HepG2 (cell line): Measurements from ENCODE around the gene ATRAID. TPM values are rescaled to one million over a fixed set of nuclear protein-coding genes. Genes with fewer than 3 reads are reported as not detected.

Experiments used
- ATAC-seq: fragments of 200-7000 bp; cut with Tn5 transposase; 3 replicates; pipeline ENCODE4 v1.9.1; 2020; ENCODE audit warnings: mild to moderate bottlenecking, moderate library complexity
- BruUV-seq: library from RNA; stranded (reverse); fragments of 400-500 nt; replicated peaks from 2 replicates; lab custom pipeline; 2021; lab: Mats Ljungman, UMichigan
- CTCF ChIA-PET: fragments of 300-600 bp; formaldehyde crosslinking; extraction: SDS; loops from one replicate; lab custom pipeline; 2021; ENCODE audit warnings: low total read pairs, inconsistent platforms, low intra/inter-chr PET ratio; lab: Yijun Ruan, JAX
- POLR2A ChIA-PET: fragments of 350-600 bp; sonication (Branson Sonifier 250); formaldehyde crosslinking; loops from one replicate; lab custom pipeline; 2020; ENCODE audit warnings: antibody characterized with exemption, inconsistent platforms; lab: Yijun Ruan, JAX
- DNase-seq: peaks from one replicate; pipeline ENCODE4 v3.0.0-alpha.2; 2015; ENCODE audit warnings: low spot score
- FAIRE-seq: peaks from 3 replicates; lab custom pipeline; 2011; peaks lifted over from hg19 to GRCh38; lab: Jason Lieb, UNC
- H2AFZ ChIP-seq: one replicate; pipeline ENCODE4 v1.6.1; 2011; ENCODE audit warnings: low read length, inconsistent platforms
- H3K27ac ChIP-seq: fragments of 300-600 bp; 3 replicates; pipeline ENCODE4 v1.8.0; 2011; ENCODE audit warnings: mixed run types, mild to moderate bottlenecking, mixed read lengths, low read length, inconsistent platforms; ENCODE audit not compliant: insufficient read depth; ENCODE audit errors: extremely low read length
- H3K27me3 ChIP-seq, 2 experiments: fragments of 200-600 bp in 1 of 2; 2 replicates in 1 of 2; 3 replicates in 1 of 2; pipeline versions ENCODE4 v1.6.0 to v1.8.0; 2011; ENCODE audit warnings: low read length in 2 of 2, mild to moderate bottlenecking in 2 of 2, moderate library complexity in 2 of 2, inconsistent platforms in 1 of 2; ENCODE audit not compliant: insufficient read depth in 2 of 2, control insufficient read depth in 1 of 2
- H3K36me3 ChIP-seq, 2 experiments: fragments of 200-600 bp in 1 of 2; replicated peaks in 1 of 2; 2 replicates in 1 of 2; 3 replicates in 1 of 2; pipeline versions ENCODE4 v1.5.1 to v1.8.0; 2011; ENCODE audit warnings: low read length in 2 of 2, inconsistent platforms in 1 of 2; ENCODE audit not compliant: insufficient read depth in 2 of 2, control insufficient read depth in 1 of 2
- H3K4me1 ChIP-seq: 2 replicates; pipeline ENCODE4 v1.5.1; 2012; ENCODE audit warnings: low read length, inconsistent platforms; ENCODE audit not compliant: insufficient read depth
- H3K4me2 ChIP-seq: 2 replicates; pipeline ENCODE4 v1.6.0; 2011; ENCODE audit warnings: low read depth, low read length, inconsistent platforms
- H3K4me3 ChIP-seq, 3 experiments: fragments of 200-600 bp in 1 of 3; sonication (generic), shearing (Covaris generic) in 1 of 3; replicated peaks in 1 of 3; 2 replicates each; pipeline ENCODE4 v1.5.1; 2011 to 2016; ENCODE audit warnings: low read length in 3 of 3, inconsistent platforms in 2 of 3, low read depth in 2 of 3, mild to moderate bottlenecking in 2 of 3, control low read depth in 1 of 3, mixed read lengths in 1 of 3; ENCODE audit not compliant: insufficient read depth in 1 of 3
- H3K79me2 ChIP-seq: one replicate; pipeline ENCODE4 v1.6.1; 2011; ENCODE audit warnings: low read length, inconsistent platforms; ENCODE audit not compliant: insufficient read depth
- H3K9ac ChIP-seq: 2 replicates; pipeline ENCODE4 v1.6.0; 2011; ENCODE audit warnings: mild to moderate bottlenecking, low read depth, low read length, inconsistent platforms; ENCODE audit not compliant: insufficient read depth
- H3K9me3 ChIP-seq: 2 replicates; pipeline ENCODE4 v1.5.1; 2012; ENCODE audit warnings: mild to moderate bottlenecking, low read length
- H4K20me1 ChIP-seq: 2 replicates; pipeline ENCODE4 v1.6.0; 2011; ENCODE audit warnings: inconsistent platforms, mild to moderate bottlenecking, low read length, moderate library complexity; ENCODE audit not compliant: insufficient read depth
- BCL6 ChIP-seq: IDR thresholded peaks from 2 replicates; pipeline ENCODE4 v1.6.1; 2016; ENCODE audit warnings: missing genetic modification reagents, missing compliant biosample characterization
- CBX5 ChIP-seq: sonication (generic); formaldehyde crosslinking; IDR thresholded peaks from 2 replicates; pipeline ENCODE4 v1.4.0; 2020; ENCODE audit warnings: missing genetic modification reagents, borderline replicate concordance
- GLI4 ChIP-seq: sonication (generic); formaldehyde crosslinking; IDR thresholded peaks from 2 replicates; pipeline ENCODE4 v1.5.1; 2020; ENCODE audit warnings: missing genetic modification reagents, mild to moderate bottlenecking, moderate library complexity, borderline replicate concordance
- JUNB ChIP-seq: sonication (generic); formaldehyde crosslinking; IDR thresholded peaks from 2 replicates; pipeline ENCODE4 v1.8.0; 2022; ENCODE audit warnings: missing genetic modification reagents, mild to moderate bottlenecking, borderline replicate concordance
- KLF15 ChIP-seq: sonication (generic); formaldehyde crosslinking; IDR thresholded peaks from 2 replicates; pipeline ENCODE4 v1.8.1; 2023; ENCODE audit warnings: borderline replicate concordance, mild to moderate bottlenecking, inconsistent platforms, missing genetic modification reagents, mixed read lengths
- MYNN ChIP-seq: sonication (generic); formaldehyde crosslinking; IDR thresholded peaks from 2 replicates; pipeline ENCODE4 v1.4.0; 2020; ENCODE audit warnings: mild to moderate bottlenecking, low read depth, missing genetic modification reagents
- SIN3B ChIP-seq: fragments of 150-350 bp; IDR thresholded peaks from 2 replicates; pipeline ENCODE4 v1.6.1; 2014; ENCODE audit warnings: low read length
- SMAD1 ChIP-seq: sonication (generic); formaldehyde crosslinking; IDR thresholded peaks from 2 replicates; pipeline ENCODE4 v1.4.0; 2020; ENCODE audit warnings: missing genetic modification reagents, low read depth, mild to moderate bottlenecking, borderline replicate concordance
- XBP1 ChIP-seq: sonication (generic); formaldehyde crosslinking; IDR thresholded peaks from 2 replicates; pipeline ENCODE4 v1.5.0; 2020; ENCODE audit warnings: missing genetic modification reagents
- ZMYM3 ChIP-seq: sonication (generic); formaldehyde crosslinking; IDR thresholded peaks from 2 replicates; pipeline ENCODE4 v1.5.1; 2020; ENCODE audit warnings: mild to moderate bottlenecking, missing genetic modification reagents
- ZNF350 ChIP-seq: sonication (generic); formaldehyde crosslinking; IDR thresholded peaks from 2 replicates; pipeline ENCODE4 v1.4.0; 2020; ENCODE audit warnings: mild to moderate bottlenecking, low read depth, missing genetic modification reagents, borderline replicate concordance
- ZNF550 ChIP-seq: sonication (generic); formaldehyde crosslinking; IDR thresholded peaks from 2 replicates; pipeline ENCODE4 v1.4.0; 2020; ENCODE audit warnings: mild to moderate bottlenecking, missing genetic modification reagents, borderline replicate concordance
- ZNF670 ChIP-seq: sonication (generic); formaldehyde crosslinking; IDR thresholded peaks from 2 replicates; pipeline ENCODE4 v1.8.0; 2022; ENCODE audit warnings: mild to moderate bottlenecking, missing genetic modification reagents, borderline replicate concordance
- ZNF724P ChIP-seq: sonication (generic); formaldehyde crosslinking; IDR thresholded peaks from 2 replicates; pipeline ENCODE4 v1.8.0; 2022; ENCODE audit warnings: missing genetic modification reagents, borderline replicate concordance
- WGBS: methylation state at CpG from one replicate; pipeline ENCODE4 v1.1.6; 2017; ENCODE audit warnings: low lambda C conversion rate; 5-methylcytosine and 5-hydroxymethylcytosine counted together
- in situ Hi-C: cut with HindIII; loops from 2 replicates; pipeline ENCODE4 v1.10.0; 2017; ENCODE audit warnings: low pct_unique_long_range_greater_than_20kb; ENCODE audit not compliant: extremely low pct_ligation_motif_present
- intact Hi-C: fragments of 100-400 bp; cut with micrococcal nuclease; formaldehyde crosslinking; loops from one replicate; pipeline ENCODE4 v1.10.0; 2022; ENCODE audit not compliant: unreplicated experiment
- polyA plus RNA-seq, 8 experiments: library from polyadenylated mRNA; depleted of rRNA in 3 of 8; stranded (reverse) in 7 of 8; unstranded in 1 of 8; fragments of >200 nt; fragmentation: Illumina TruSeq in 4 of 8; extraction: Trizol in 4 of 8; gene quantifications; 2 replicates each; pipeline versions ENCODE4 v1.2.1 to v1.2.3, GENCODE V29; 2011 to 2016; ENCODE audit warnings: low read depth in 4 of 8, missing spikeins in 1 of 8, mixed read lengths in 1 of 8; ENCODE audit not compliant: insufficient read depth in 1 of 8
- total RNA-seq, 5 experiments: library from RNA; depleted of rRNA; stranded (reverse); fragments of >200 nt; fragmentation: Illumina TruSeq; extraction: Trizol; gene quantifications; 2 replicates each; pipeline ENCODE4 v1.2.3, GENCODE V29; 2016; ENCODE audit warnings: low read depth in 1 of 5
- TF ChIP-seq, protein P1 (sequence below): sonication (generic); formaldehyde crosslinking; IDR thresholded peaks from 2 replicates; pipeline ENCODE4 v1.4.0; 2020; ENCODE audit warnings: missing genetic modification reagents, borderline replicate concordance
- TF ChIP-seq, protein P2 (sequence below): sonication (generic); formaldehyde crosslinking; IDR thresholded peaks from 2 replicates; pipeline ENCODE4 v1.8.0; 2023; ENCODE audit warnings: mild to moderate bottlenecking, missing genetic modification reagents

Gene ATRAID
- total and polyA plus RNA-seq, 2 of the 13 experiments (the other 11 are each of a cell fraction or from before 2014, with no cell fraction given) = 207 to 382 TPM

DNA sequence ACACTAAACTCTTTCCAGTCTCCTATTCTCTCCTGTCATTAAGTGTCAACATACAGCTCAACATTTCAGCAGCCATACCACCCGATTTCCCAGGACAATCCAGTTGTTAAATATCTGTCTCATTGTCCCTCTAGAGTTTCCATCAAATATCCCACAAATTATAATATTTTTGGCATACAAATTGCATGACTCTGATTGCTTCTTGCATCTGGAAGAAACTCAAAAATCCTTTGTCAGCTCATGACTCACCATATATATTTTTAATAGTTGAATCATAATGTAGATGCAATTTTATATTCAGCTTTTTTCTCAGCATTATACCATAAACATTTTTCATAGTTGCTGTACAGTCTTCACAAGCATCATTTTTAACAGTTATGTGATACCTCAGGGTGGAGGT, 43.8 kb downstream of the ATRAID start:
- WGBS = 0% methylated on average over 1 of the region's 1 CpG
- FAIRE-seq = no peak
- POLR2A ChIA-PET = no interaction called here

DNA sequence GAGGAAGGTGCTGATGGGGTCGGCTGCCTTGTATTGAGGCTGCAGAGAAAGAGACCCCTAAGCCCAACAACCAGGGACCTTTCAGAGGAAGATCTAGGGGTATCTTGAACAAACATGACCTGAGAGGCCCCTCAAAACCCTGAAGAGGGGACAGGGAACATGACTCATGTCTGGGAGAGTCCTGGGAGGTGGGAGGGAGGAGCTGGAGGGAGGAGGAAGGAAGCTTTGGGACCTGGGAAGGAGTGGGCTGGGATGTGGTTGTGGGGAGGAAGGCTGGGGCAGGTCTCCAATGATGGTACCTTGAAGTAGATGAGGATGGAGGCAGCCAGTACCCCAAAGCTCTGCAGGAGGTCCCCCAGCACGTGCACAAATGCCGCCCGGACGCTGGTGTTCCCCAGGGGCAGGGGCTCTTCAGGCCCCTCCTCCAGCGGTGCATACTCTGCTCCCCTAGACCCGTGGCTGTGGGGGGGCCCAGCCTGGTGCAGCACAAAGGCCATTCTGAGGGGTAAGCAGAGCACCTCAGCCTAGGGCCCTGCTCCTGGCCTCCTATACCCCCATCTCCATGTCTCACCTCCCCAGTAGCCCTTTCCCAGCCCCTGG, 45.1 kb downstream of the ATRAID start:
- intact Hi-C loops (loop anchor here (10.0 kb wide), 1 partner anchor 118 kb away; the partner anchor contains the start of genes EIF2B4 and SNX17), in situ Hi-C loops (no loop called here)
- 61% methylated on average over 7 of the region's 7 CpGs for WGBS
- Histone ChIP-seq H2AFZ (no peak overlapping the region), H3K27ac (no peak overlapping the region), H4K20me1 (no peaks in the 10 kb centered on the region), H3K36me3 (no peaks in the 10 kb centered on the region), H3K9ac (no peak overlapping the region), H3K4me2 (no peak overlapping the region), H3K27me3 (peaks cover 6 to 24% of the 10 kb centered on the region in 2 experiments), H3K79me2 (no peaks in the 10 kb centered on the region), H3K4me1 (no peaks in the 10 kb centered on the region), H3K9me3 (no peaks in the 10 kb centered on the region), H3K4me3 (no peak overlapping the region)
- ATAC-seq (no peak), FAIRE-seq (no peak), DNase-seq (no peak)
- no TSS peak for BruUV-seq
- ChIA-PET CTCF (no interaction called here), POLR2A (no interaction called here)
- no peak for TF ChIP-seq SMAD1 (CRISPR knock-in tag)
- no peak for TF ChIP-seq ZNF550 (CRISPR knock-in tag)
- TF ChIP-seq, protein P1, sequence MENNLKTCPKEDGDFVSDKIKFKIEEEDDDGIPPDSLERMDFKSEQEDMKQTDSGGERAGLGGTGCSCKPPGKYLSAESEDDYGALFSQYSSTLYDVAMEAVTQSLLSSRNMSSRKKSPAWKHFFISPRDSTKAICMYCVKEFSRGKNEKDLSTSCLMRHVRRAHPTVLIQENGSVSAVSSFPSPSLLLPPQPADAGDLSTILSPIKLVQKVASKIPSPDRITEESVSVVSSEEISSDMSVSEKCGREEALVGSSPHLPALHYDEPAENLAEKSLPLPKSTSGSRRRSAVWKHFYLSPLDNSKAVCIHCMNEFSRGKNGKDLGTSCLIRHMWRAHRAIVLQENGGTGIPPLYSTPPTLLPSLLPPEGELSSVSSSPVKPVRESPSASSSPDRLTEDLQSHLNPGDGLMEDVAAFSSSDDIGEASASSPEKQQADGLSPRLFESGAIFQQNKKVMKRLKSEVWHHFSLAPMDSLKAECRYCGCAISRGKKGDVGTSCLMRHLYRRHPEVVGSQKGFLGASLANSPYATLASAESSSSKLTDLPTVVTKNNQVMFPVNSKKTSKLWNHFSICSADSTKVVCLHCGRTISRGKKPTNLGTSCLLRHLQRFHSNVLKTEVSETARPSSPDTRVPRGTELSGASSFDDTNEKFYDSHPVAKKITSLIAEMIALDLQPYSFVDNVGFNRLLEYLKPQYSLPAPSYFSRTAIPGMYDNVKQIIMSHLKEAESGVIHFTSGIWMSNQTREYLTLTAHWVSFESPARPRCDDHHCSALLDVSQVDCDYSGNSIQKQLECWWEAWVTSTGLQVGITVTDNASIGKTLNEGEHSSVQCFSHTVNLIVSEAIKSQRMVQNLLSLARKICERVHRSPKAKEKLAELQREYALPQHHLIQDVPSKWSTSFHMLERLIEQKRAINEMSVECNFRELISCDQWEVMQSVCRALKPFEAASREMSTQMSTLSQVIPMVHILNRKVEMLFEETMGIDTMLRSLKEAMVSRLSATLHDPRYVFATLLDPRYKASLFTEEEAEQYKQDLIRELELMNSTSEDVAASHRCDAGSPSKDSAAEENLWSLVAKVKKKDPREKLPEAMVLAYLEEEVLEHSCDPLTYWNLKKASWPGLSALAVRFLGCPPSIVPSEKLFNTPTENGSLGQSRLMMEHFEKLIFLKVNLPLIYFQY (CRISPR knock-in tag) = no peak
- TF ChIP-seq, protein P2, sequence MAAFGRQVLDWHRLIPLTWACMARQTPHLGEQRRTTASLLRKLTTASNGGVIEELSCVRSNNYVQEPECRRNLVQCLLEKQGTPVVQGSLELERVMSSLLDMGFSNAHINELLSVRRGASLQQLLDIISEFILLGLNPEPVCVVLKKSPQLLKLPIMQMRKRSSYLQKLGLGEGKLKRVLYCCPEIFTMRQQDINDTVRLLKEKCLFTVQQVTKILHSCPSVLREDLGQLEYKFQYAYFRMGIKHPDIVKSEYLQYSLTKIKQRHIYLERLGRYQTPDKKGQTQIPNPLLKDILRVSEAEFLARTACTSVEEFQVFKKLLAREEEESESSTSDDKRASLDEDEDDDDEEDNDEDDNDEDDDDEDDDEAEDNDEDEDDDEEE = no peak
- TF ChIP-seq ZNF350 = no peak
- no peak for TF ChIP-seq JUNB (CRISPR knock-in tag)
- TF ChIP-seq GLI4 (CRISPR knock-in tag) = no peak
- no peak for TF ChIP-seq BCL6 (CRISPR knock-in tag)
- no peak for TF ChIP-seq SIN3B
- TF ChIP-seq ZNF724P (CRISPR knock-in tag) = no peak
- TF ChIP-seq XBP1 (CRISPR knock-in tag) = no peak
- TF ChIP-seq CBX5 (CRISPR knock-in tag) = no peak

More for the DNA sequence above, 43.8 kb downstream of the ATRAID start:
- no peaks in the 10 kb centered on the region for H3K79me2 ChIP-seq
- H3K36me3 ChIP-seq = no peaks in the 10 kb centered on the region
- TF ChIP-seq ZMYM3 (CRISPR knock-in tag) (no peak), MYNN (no peak), ZNF670 (CRISPR knock-in tag) (no peak), KLF15 (CRISPR knock-in tag) (no peak)
- no peak overlapping the region for H3K9ac ChIP-seq
- H3K27ac ChIP-seq = no peak overlapping the region
- no peaks in the 10 kb centered on the region for H4K20me1 ChIP-seq
- DNase-seq (no peak), ATAC-seq (no peak)
- H3K4me2 ChIP-seq = no peak overlapping the region
- H3K27me3 ChIP-seq = peaks cover 2 to 19% of the 10 kb centered on the region in 2 experiments; a peak in 4 of 5 replicates
- peaks cover 6% of the 10 kb centered on the region for H3K4me1 ChIP-seq
- CTCF ChIA-PET = no interaction called here
- H2AFZ ChIP-seq = no peak overlapping the region
- no peaks in the 10 kb centered on the region for H3K9me3 ChIP-seq
- intact Hi-C loops = loop anchor here (10.0 kb wide), 1 partner anchor 119 kb away; the partner anchor contains the start of genes EIF2B4 and SNX17
- H3K4me3 ChIP-seq = no peak overlapping the region
- BruUV-seq = no TSS peak
- in situ Hi-C loops = no loop called here
